ENCODE measurements around the gene SCN10A. TPM values are rescaled to one million over a fixed set of nuclear protein-coding genes. Genes with fewer than 3 reads are reported as not detected.
A peak's percentile ranks its signal among the peaks of the same experiment; 100 is the strongest.

Gene SCN10A
- not detected for polyA plus RNA-seq (2013, experiment 1 of 2)
- not detected for polyA plus RNA-seq (2013, experiment 2 of 2)

DNA sequence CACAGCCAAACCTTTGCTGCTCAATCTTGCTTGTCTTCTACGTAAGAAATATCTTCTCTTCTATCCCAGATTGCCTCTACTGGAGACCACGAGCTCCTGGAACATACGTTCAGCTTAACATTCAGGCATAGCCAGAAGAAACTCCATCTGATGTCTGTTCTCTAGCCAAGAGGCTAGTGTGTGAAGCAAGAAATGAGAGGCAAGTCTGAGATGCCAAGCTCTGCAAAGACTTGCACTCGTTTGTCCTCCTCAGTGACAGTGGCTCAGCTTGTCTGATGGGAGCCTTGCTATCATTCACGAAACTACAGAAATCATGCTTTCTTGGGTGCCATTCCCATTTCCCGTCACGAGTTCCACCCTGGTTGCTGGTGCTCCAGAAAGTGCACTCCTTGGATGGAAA is at the start of gene SCN10A:
TSS of gene SCN10A (minus strand) at position 192 of the 400 bp plus-strand sequence. CDS start 22,207 bp downstream, outside the sequence.
- H4K5ac ChIP-seq (ENCODE audit: low read length), result no peak within 1 kb of the TSS
- H3K27me3 ChIP-seq (ENCODE audit: insufficient read depth, low read length, poor library complexity), result no peaks in the 10 kb centered on the region
- no peak within 1 kb of the TSS for H3K18ac ChIP-seq (ENCODE audit: low read length)
- no peak within 1 kb of the TSS for H3K23ac ChIP-seq (ENCODE audit: low read length)
- no peaks in the 10 kb centered on the region for H3K36me3 ChIP-seq (ENCODE audit: control insufficient read depth, insufficient read depth, low read length)
- no peak within 1 kb of the TSS for H3K4ac ChIP-seq (ENCODE audit: low read depth, low read length)
- no peaks in the 10 kb centered on the region for H3K79me2 ChIP-seq (ENCODE audit: control insufficient read depth, insufficient read depth, low read length)
- DNase-seq, result no peak
- no peak within 1 kb of the TSS for H2AK5ac ChIP-seq (ENCODE audit: low read length)
- H3K4me2 ChIP-seq (ENCODE audit: low read length), result no peak within 1 kb of the TSS
- H3K56ac ChIP-seq (ENCODE audit: low read length), result no peak within 1 kb of the TSS
- no peak within 1 kb of the TSS for H2BK5ac ChIP-seq (ENCODE audit: low read length)
- no CpG with 5 or more reads among the region's 7 CpGs for WGBS (ENCODE audit: extremely low coverage, insufficient coverage, low lambda C conversion rate)
- no peak within 1 kb of the TSS for H4K8ac ChIP-seq (ENCODE audit: low read depth, low read length)
- H3K79me1 ChIP-seq (ENCODE audit: low read length), result no peaks in the 10 kb centered on the region
- H2BK15ac ChIP-seq (replicated peaks; ENCODE audit: low read depth), result no peak within 1 kb of the TSS
- H3K27ac ChIP-seq (ENCODE audit: low read depth, low read length), result no peak within 1 kb of the TSS
- H3K4me3 ChIP-seq (ENCODE audit: low read length), result no peak within 1 kb of the TSS
- no peaks in the 10 kb centered on the region for H3K4me1 ChIP-seq (ENCODE audit: control insufficient read depth, low read depth, low read length)
- no peak within 1 kb of the TSS for H3K9ac ChIP-seq (ENCODE audit: low read length)
- no peak within 1 kb of the TSS for H2BK120ac ChIP-seq (ENCODE audit: low read depth, low read length)

DNA sequence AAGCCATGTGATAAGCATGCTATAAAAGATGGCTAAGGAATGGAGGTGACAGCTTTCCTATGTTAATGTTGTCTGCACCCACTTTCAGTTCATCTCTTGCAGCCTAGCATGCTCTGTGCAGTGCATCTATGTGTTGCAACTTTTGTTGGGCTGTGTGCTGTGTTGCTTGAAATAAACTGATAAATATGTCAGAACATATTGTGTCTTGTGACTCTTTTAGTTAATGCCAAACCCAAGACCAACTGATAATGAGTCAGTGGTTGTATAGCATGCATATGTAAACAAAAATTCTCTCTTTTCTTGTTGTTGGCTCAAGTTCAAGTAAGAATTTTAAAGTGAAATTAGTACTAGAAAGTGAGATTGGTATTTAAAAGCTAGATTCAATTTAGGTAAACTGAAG is 37.0 kb upstream of the SCN10A start:
- H3K4ac ChIP-seq (ENCODE audit: low read depth, low read length), result no peak overlapping the region

DNA sequence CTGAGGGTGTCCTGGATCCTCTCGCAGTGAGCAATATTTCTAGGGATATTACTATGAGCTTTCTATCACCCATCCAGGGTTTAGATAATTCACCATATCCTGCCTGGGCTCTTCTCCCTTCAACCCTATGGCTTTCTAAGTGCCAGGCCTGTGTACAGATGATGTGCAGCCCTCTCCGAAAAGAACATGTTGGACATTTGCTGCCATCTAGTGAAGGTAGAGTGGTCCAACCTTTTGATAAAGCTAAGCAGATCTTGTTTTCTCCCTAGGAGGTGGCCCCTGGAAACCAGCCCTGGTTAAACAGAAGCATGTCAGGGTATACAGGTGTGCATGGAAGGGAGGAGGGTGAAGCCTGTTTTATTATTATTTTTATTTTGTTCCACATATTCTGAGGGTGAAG is 27.9 kb upstream of the SCN10A start:
- H3K18ac ChIP-seq (ENCODE audit: low read length), result no peak overlapping the region
- H2BK15ac ChIP-seq (replicated peaks; ENCODE audit: low read depth), result no peak overlapping the region
- WGBS (ENCODE audit: extremely low coverage, insufficient coverage, low lambda C conversion rate), result no CpG with 5 or more reads among the region's 2 CpGs
- no peak overlapping the region for H2BK120ac ChIP-seq (ENCODE audit: low read depth, low read length)
- H3K56ac ChIP-seq (ENCODE audit: low read length), result no peak overlapping the region
- no peaks in the 10 kb centered on the region for H3K79me2 ChIP-seq (ENCODE audit: control insufficient read depth, insufficient read depth, low read length)
- H3K27me3 ChIP-seq (ENCODE audit: insufficient read depth, low read length, poor library complexity), result no peaks in the 10 kb centered on the region
- DNase-seq, result peak; percentile 63
- H3K27ac ChIP-seq (ENCODE audit: low read depth, low read length), result no peak overlapping the region
- no peak overlapping the region for H3K4me3 ChIP-seq (ENCODE audit: low read length)
- no peak overlapping the region for H3K23ac ChIP-seq (ENCODE audit: low read length)
- no peaks in the 10 kb centered on the region for H3K79me1 ChIP-seq (ENCODE audit: low read length)
- H2BK5ac ChIP-seq (ENCODE audit: low read length), result no peak overlapping the region
- no peak overlapping the region for H3K9ac ChIP-seq (ENCODE audit: low read length)
- H3K4me2 ChIP-seq (ENCODE audit: low read length), result no peak overlapping the region
- H3K4me1 ChIP-seq (ENCODE audit: control insufficient read depth, low read depth, low read length), result no peaks in the 10 kb centered on the region
- no peak overlapping the region for H4K5ac ChIP-seq (ENCODE audit: low read length)
- no peak overlapping the region for H2AK5ac ChIP-seq (ENCODE audit: low read length)
- no peak overlapping the region for H4K8ac ChIP-seq (ENCODE audit: low read depth, low read length)
- no peak overlapping the region for H3K4ac ChIP-seq (ENCODE audit: low read depth, low read length)
- H3K36me3 ChIP-seq (ENCODE audit: control insufficient read depth, insufficient read depth, low read length), result no peaks in the 10 kb centered on the region

More for the DNA sequence above, 37.0 kb upstream of the SCN10A start:
- Histone ChIP-seq H2BK5ac (ENCODE audit: low read length) (no peak overlapping the region), H3K4me2 (ENCODE audit: low read length) (no peak overlapping the region), H3K4me1 (ENCODE audit: control insufficient read depth, low read depth, low read length) (no peaks in the 10 kb centered on the region), H4K5ac (ENCODE audit: low read length) (no peak overlapping the region), H2BK120ac (ENCODE audit: low read depth, low read length) (no peak overlapping the region), H3K79me2 (ENCODE audit: control insufficient read depth, insufficient read depth, low read length) (no peaks in the 10 kb centered on the region), H3K18ac (ENCODE audit: low read length) (no peak overlapping the region), H3K4me3 (ENCODE audit: low read length) (no peak overlapping the region), H3K9ac (ENCODE audit: low read length) (no peak overlapping the region), H3K27me3 (ENCODE audit: insufficient read depth, low read length, poor library complexity) (no peaks in the 10 kb centered on the region), H2BK15ac (replicated peaks; ENCODE audit: low read depth) (no peak overlapping the region), H3K23ac (ENCODE audit: low read length) (no peak overlapping the region), H3K27ac (ENCODE audit: low read depth, low read length) (no peak overlapping the region), H4K8ac (ENCODE audit: low read depth, low read length) (no peak overlapping the region), H3K36me3 (ENCODE audit: control insufficient read depth, insufficient read depth, low read length) (no peaks in the 10 kb centered on the region), H3K79me1 (ENCODE audit: low read length) (no peaks in the 10 kb centered on the region), H3K56ac (ENCODE audit: low read length) (no peak overlapping the region), H2AK5ac (ENCODE audit: low read length) (no peak overlapping the region)
- no peak for DNase-seq

DNA sequence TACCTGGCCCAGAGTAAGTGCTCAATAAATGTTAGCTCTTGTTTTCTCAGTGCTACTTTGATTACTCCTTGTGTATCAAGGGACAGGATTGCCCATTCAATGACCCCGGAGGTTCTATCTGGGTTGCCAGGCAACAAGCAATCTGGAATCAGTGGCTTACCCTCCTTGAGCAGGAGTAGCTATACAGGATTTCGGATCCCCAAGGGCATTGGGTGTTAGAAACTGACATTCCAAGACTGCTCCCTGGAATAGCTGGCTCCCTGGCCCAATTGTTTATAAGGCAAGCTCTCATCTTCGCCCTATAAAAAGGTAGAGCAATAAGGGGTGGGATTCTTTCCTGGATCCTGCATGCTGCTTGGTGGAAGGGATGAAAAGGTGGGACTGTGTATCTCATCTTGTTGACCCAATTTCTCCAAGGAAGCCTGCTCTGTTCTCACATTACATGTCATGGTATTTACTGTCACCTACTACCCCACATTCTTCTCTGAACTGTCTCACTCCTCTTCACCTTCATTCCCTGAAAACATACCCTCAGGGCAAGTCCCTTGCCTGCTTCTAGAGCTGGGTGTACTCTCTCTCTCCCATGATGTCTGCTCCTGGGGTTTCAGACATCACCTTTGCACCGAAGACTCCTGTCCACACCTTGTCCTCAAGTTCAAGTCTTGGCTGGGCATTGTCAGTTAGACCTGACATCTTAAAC is 26.4 kb upstream of the SCN10A start:
- no peaks in the 10 kb centered on the region for H3K36me3 ChIP-seq (ENCODE audit: control insufficient read depth, insufficient read depth, low read length)
- H2BK5ac ChIP-seq (ENCODE audit: low read length), result no peak overlapping the region
- H3K23ac ChIP-seq (ENCODE audit: low read length), result no peak overlapping the region
- no peaks in the 10 kb centered on the region for H3K27me3 ChIP-seq (ENCODE audit: insufficient read depth, low read length, poor library complexity)
- H3K56ac ChIP-seq (ENCODE audit: low read length), result no peak overlapping the region
- H2AK5ac ChIP-seq (ENCODE audit: low read length), result no peak overlapping the region
- no peak overlapping the region for H2BK15ac ChIP-seq (replicated peaks; ENCODE audit: low read depth)
- no peaks in the 10 kb centered on the region for H3K79me2 ChIP-seq (ENCODE audit: control insufficient read depth, insufficient read depth, low read length)
- H3K9ac ChIP-seq (ENCODE audit: low read length), result no peak overlapping the region
- no peak overlapping the region for H3K4ac ChIP-seq (ENCODE audit: low read depth, low read length)
- no peak overlapping the region for H4K5ac ChIP-seq (ENCODE audit: low read length)
- H3K4me3 ChIP-seq (ENCODE audit: low read length), result no peak overlapping the region
- no peaks in the 10 kb centered on the region for H3K4me1 ChIP-seq (ENCODE audit: control insufficient read depth, low read depth, low read length)
- H3K79me1 ChIP-seq (ENCODE audit: low read length), result no peaks in the 10 kb centered on the region
- no CpG with 5 or more reads among the region's 4 CpGs for WGBS (ENCODE audit: extremely low coverage, insufficient coverage, low lambda C conversion rate)
- H4K8ac ChIP-seq (ENCODE audit: low read depth, low read length), result no peak overlapping the region
- H3K27ac ChIP-seq (ENCODE audit: low read depth, low read length), result no peak overlapping the region
- H3K4me2 ChIP-seq (ENCODE audit: low read length), result no peak overlapping the region
- no peak overlapping the region for H3K18ac ChIP-seq (ENCODE audit: low read length)
- H2BK120ac ChIP-seq (ENCODE audit: low read depth, low read length), result no peak overlapping the region
- peak; percentile 61 for DNase-seq

DNA sequence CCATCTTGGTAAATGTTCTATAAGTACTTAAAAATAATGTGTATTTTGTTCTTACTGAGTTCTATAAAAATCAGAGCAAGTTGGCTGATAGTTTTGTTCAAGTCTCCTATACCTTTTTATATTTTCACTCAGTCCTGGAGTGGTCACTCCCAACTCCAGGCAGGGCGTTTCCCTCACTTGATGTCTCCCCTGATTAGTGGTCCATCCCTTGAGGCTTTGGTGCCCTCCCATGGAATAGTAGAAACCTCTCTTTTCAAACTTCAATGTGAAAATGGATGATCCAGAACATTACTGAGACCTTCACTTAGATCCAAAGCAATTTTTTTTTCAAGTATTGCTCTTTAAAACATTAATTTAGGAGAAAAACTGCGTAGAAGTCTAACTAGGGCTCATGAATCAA is 25.0 kb upstream of the SCN10A start:
- no peak overlapping the region for H3K27ac ChIP-seq (ENCODE audit: low read depth, low read length)
- no CpG with 5 or more reads among the region's 2 CpGs for WGBS (ENCODE audit: extremely low coverage, insufficient coverage, low lambda C conversion rate)
- H4K5ac ChIP-seq (ENCODE audit: low read length), result no peak overlapping the region

DNA sequence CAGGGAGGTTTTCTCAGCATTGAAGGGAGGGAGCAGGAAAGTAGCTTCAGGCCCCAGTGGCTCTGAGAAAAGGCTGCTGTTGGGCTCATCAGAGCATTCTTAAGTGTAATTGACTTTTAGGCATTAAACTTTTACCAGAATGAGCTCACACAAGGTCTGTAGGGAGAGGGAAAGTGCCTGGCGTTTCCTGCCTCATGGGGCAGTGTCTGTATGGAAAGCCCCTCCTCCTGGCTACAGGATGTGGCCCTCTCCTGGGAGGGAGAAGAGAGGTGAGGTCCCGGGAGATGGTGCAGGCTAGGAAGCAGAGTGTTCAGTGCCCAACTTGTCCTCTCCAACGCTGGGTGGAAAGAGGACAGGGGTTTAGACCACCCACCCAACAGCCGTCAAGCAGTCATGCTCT is 21.3 kb upstream of the SCN10A start:
- Histone ChIP-seq H2BK5ac (ENCODE audit: low read length) (no peak overlapping the region), H4K5ac (ENCODE audit: low read length) (no peak overlapping the region), H3K79me1 (ENCODE audit: low read length) (no peaks in the 10 kb centered on the region), H3K9ac (ENCODE audit: low read length) (no peak overlapping the region), H3K27me3 (ENCODE audit: insufficient read depth, low read length, poor library complexity) (no peaks in the 10 kb centered on the region), H3K56ac (ENCODE audit: low read length) (no peak overlapping the region), H3K36me3 (ENCODE audit: control insufficient read depth, insufficient read depth, low read length) (no peaks in the 10 kb centered on the region), H3K4me2 (ENCODE audit: low read length) (no peak overlapping the region), H2BK15ac (replicated peaks; ENCODE audit: low read depth) (no peak overlapping the region), H3K4me3 (ENCODE audit: low read length) (no peak overlapping the region), H3K18ac (ENCODE audit: low read length) (no peak overlapping the region), H3K4ac (ENCODE audit: low read depth, low read length) (no peak overlapping the region), H4K8ac (ENCODE audit: low read depth, low read length) (no peak overlapping the region), H3K4me1 (ENCODE audit: control insufficient read depth, low read depth, low read length) (peaks cover 5% of the 10 kb centered on the region), H2BK120ac (ENCODE audit: low read depth, low read length) (no peak overlapping the region), H3K23ac (ENCODE audit: low read length) (no peak overlapping the region), H3K79me2 (ENCODE audit: control insufficient read depth, insufficient read depth, low read length) (no peaks in the 10 kb centered on the region), H3K27ac (ENCODE audit: low read depth, low read length) (no peak overlapping the region), H2AK5ac (ENCODE audit: low read length) (no peak overlapping the region)
- peak; percentile 61 for DNase-seq
- WGBS (ENCODE audit: extremely low coverage, insufficient coverage, low lambda C conversion rate), result no CpG with 5 or more reads among the region's 4 CpGs

More for the DNA sequence above, 25.0 kb upstream of the SCN10A start:
- Histone ChIP-seq H3K4me1 (ENCODE audit: control insufficient read depth, low read depth, low read length) (no peaks in the 10 kb centered on the region), H3K4ac (ENCODE audit: low read depth, low read length) (no peak overlapping the region), H3K79me2 (ENCODE audit: control insufficient read depth, insufficient read depth, low read length) (no peaks in the 10 kb centered on the region), H3K79me1 (ENCODE audit: low read length) (no peaks in the 10 kb centered on the region), H3K36me3 (ENCODE audit: control insufficient read depth, insufficient read depth, low read length) (no peaks in the 10 kb centered on the region), H3K4me3 (ENCODE audit: low read length) (no peak overlapping the region), H3K23ac (ENCODE audit: low read length) (no peak overlapping the region), H3K56ac (ENCODE audit: low read length) (no peak overlapping the region), H4K8ac (ENCODE audit: low read depth, low read length) (no peak overlapping the region), H2BK120ac (ENCODE audit: low read depth, low read length) (no peak overlapping the region), H3K4me2 (ENCODE audit: low read length) (no peak overlapping the region), H3K27me3 (ENCODE audit: insufficient read depth, low read length, poor library complexity) (no peaks in the 10 kb centered on the region), H2AK5ac (ENCODE audit: low read length) (no peak overlapping the region), H3K9ac (ENCODE audit: low read length) (no peak overlapping the region), H2BK15ac (replicated peaks; ENCODE audit: low read depth) (no peak overlapping the region), H2BK5ac (ENCODE audit: low read length) (no peak overlapping the region), H3K18ac (ENCODE audit: low read length) (no peak overlapping the region)
- no peak for DNase-seq
